Measurements from ENCODE around the gene ASNSD1.
"Not testable (repeated sequence)": the region's sequence is repeated elsewhere in the genome, so short reads cannot be mapped to it uniquely, and the experiment has no call there.

The ASNSD1 gene

DNA sequence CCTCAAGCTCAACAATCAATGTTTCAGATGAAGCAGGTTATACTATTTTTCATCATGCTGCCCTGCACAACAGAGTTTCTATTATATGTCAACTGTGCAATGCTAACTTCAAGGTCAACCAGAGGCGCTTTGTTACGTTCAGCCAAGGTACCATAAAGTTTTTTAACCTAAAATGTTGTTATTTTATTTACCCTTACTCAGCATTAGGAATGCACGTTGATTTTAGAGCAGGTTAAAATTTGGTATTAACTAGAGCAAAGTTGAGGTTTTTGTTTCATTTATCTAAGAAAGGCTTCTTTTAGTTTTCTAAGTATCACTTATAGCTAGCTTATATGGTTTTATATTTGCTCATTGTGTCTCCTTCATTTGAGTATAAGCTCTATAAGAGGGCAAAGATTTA lies 35.0 kb downstream of the ASNSD1 start:
- no peak for DNase-seq

DNA sequence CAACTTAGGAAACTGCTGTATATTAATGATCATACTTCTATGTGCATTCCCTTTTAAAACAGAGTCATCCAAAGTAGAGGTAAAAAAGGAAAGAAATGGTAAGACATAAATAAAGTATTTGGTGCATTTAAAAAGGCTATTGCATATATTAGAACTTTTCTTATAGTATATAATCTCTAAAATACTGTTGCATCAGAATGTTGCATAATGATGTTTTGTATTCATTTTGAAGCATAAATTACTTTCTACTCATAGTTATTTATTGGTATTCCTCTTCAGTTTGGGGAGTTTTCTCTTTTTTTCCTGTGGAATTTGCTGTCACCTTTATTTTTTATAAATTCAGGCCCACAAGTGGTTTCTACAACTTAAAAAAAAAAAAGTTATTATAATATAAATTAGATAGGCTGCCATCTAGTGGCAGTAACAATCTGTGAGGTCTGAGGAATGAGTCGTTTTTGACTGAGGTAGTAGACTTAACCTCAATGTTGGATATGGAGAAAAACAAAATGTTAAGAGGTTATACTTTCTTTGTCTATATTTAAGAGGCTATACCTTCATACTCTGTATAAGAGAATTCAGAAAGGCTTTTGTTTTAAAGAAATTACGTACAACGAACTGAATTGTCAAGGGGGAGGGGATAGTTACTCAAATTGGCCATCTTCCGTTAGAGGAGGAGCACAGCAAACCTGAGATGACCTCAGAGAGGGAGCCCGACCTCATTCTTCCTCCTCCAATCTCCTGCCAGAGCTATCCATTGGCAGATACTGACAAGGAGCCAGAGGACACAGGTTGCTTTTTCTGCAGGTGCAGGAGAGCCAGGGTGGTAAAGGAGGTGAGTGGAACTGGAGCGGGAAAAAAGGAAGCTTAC lies 37.0 kb downstream of the ASNSD1 start:
- DNase-seq = peak in 4 of 5 donors; percentile 7 to 57 (median 28)

DNA sequence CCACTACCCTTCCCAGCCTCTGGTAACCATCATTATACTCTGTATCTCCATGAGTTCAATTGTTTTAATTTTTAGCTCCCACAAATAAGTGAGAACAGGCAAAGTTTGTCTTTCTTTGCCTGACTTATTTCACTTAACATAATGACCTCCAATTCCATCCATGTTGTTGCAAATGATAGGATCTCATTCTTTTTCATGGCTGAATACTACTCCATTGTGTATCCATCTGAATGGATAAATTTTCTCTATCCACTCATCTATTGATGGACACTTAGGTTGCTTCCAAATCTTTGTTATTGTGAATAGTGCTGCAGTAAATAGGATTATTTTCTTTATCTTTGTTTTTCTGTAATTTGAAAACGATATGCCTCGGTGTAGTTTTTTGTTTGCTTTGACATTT lies 39.4 kb downstream of the ASNSD1 start:
- no peak for DNase-seq

DNA sequence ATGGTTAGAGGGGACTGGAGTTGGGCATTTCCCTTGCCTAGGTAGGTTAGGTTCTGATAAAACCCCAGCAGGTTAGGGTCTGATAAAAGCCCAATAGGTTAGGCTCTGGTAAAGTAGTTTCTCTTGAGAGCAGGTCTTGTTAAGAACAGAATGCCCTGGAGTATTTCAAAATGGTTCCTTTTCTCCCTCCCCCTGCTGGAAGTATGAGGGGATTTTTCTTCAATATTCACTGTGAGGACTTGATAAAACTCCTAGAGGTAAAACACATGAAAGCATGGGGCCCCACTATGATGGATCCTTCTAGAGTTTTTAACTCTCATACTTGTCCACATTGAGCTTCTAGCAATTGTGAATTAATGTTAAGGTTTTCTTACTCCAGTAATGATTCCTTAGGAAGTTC lies 40.8 kb downstream of the ASNSD1 start:
- DNase-seq = no peak

DNA sequence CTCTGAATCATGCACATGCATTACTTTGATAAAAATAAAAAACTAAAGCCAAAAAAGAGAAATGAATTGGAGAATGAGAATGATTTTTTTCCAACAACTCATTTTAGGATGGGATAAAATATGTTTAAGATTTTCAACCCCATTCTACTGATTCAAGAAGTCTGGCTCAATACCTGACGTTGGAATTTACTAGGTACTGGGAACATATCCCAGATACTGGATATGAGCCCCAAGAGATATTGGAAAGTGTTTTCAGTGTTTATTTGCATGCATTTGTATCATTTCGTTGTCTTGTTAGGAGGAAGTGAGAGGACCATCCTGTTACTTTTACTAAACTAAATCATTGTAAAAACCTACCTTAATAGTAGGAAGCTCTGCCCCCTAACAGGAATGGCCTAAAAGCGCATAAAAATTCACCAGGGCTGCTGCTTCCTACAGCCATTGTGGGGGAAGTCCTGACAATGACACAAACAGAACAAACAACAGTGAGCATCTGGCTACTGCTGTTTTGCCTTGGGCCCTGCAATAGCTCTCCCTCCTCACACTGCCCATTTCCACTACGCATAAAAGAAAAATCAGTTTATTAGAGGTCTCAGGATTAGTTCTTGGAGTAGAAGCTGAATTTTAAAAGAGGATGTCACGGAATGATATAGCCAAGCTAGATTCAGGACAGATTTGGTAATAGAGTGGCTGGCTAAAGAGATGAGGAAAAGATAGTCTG lies 48.4 kb downstream of the ASNSD1 start:
- no peak for DNase-seq

DNA sequence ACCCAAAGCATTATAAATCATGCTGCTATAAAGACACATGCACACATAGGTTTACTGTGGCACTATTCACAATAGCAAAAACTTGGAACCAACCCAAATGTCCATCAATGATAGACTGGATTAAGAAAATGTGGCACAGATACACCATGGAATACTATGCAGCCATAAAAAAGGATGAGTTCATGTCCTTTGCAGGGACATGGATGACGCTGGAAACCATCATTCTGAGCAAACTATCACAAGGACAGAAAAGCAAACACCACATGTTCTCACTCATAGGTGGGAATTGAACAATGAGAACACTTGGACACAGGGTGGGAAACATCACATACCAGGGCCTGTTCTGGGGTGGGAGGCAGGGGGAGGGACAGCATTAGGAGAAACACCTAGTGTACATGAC lies 56.3 kb downstream of the ASNSD1 start:
- DNase-seq = not testable (repeated sequence)

DNA sequence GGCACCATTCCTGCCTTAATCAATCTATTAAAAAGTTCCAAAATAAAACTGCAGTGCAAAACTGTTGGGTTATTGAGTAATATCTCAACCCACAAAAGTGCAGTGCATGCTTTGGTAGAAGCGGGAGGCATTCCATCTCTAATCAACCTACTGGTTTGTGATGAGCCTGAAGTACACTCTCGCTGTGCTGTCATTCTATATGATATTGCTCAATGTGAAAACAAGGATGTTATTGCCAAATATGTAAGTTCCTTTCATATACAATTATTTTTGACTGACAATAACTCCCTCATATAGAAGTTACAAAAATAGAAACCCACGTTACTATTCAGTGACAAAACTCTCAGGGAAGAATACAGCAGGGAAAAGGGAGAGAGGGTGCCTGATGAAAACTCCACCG lies 58.3 kb downstream of the ASNSD1 start:
- no peak for DNase-seq
